Measurements from ENCODE around the gene RPS10.

DNA sequence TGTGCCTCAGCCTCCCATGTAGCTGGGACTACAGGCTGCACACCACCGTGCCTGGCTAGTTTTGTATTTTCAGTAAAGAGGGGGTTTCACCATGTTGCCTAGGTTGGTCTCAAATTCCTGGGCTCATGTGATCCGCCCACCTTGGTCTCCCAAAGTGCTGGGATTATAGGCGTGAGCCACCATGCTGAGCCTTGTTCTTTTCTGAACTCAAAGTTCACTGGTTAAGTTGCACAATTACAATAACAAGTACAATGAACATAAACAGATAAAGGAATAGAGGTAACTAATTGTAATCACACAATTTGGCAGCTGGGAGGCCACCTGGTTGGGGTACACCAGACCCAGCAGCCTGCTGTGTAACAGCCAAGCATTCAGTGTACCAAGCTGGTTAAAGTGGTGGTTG is 40.1 kb downstream of the RPS10 start:
- TF ChIP-seq, protein P1, sequence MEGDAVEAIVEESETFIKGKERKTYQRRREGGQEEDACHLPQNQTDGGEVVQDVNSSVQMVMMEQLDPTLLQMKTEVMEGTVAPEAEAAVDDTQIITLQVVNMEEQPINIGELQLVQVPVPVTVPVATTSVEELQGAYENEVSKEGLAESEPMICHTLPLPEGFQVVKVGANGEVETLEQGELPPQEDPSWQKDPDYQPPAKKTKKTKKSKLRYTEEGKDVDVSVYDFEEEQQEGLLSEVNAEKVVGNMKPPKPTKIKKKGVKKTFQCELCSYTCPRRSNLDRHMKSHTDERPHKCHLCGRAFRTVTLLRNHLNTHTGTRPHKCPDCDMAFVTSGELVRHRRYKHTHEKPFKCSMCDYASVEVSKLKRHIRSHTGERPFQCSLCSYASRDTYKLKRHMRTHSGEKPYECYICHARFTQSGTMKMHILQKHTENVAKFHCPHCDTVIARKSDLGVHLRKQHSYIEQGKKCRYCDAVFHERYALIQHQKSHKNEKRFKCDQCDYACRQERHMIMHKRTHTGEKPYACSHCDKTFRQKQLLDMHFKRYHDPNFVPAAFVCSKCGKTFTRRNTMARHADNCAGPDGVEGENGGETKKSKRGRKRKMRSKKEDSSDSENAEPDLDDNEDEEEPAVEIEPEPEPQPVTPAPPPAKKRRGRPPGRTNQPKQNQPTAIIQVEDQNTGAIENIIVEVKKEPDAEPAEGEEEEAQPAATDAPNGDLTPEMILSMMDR (IDR thresholded peaks at IDR 0.05; ENCODE audit: insufficient read depth, low read length, poor library complexity, severe bottlenecking) = no peak
- TF ChIP-seq EZH2phosphoT487 (conservative IDR thresholded peaks at IDR 0.05; ENCODE audit: low read length) = no peak

Measured in SU-DHL-6 (cell line).